ENCODE data around the gene ETFA.

DNA sequence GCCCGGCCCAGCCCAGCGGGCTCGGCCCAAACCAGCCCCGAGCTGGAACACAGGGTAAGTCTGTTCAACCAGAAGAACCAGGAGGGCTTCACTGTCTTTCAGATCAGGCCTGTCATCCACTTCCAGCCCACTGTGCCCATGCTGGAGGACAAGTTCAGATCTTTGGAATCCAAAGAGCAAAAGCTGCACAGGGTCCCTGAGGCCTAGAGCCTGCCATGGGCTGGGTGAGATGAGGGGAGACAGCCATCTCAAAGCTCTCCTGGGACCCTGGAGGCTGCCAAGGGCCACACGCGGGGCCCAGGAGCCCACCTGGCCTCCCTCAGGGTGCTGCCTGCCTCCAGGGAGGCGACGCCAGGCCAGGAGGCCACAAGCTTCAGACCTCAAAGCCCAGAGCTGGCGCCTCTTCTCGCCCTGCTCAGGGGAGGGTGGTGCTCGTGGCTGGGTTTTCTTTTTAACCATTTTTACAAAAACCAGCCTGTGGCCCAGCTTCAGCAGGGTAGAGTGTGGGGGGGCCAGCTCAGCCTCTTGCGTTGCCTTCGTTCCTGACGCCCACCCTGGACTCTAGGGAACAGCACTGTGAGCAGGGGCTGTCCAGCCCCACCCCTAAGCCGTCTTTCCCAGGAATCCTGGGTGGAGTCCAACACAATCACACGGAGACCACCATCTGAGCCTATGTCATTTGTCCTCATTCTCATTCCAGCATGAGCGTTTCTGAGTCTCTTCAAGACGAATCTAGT is 107.0 kb downstream of the ETFA start:
- TF ChIP-seq STAT6 (CRISPR knock-in tag; conservative IDR thresholded peaks at IDR 0.05; ENCODE audit: low read depth) (no peak), CTCF (IDR thresholded peaks at IDR 0.05) (no peak), FOXJ3 (CRISPR knock-in tag; IDR thresholded peaks at IDR 0.05; ENCODE audit: borderline replicate concordance) (no peak), NFE2L1 (CRISPR knock-in tag; IDR thresholded peaks at IDR 0.05) (no peak), NR1H2 (CRISPR knock-in tag; IDR thresholded peaks at IDR 0.05) (no peak), ELF4 (CRISPR knock-in tag; IDR thresholded peaks at IDR 0.05; ENCODE audit: low read depth) (no peak), ZNF532 (CRISPR knock-in tag; IDR thresholded peaks at IDR 0.05; ENCODE audit: borderline replicate concordance) (no peak), SMAD3 (CRISPR knock-in tag; IDR thresholded peaks at IDR 0.05; ENCODE audit: borderline replicate concordance) (no peak), MYBL2 (CRISPR knock-in tag; IDR thresholded peaks at IDR 0.05) (no peak)
